Measurements from ENCODE around the gene HNRNPUL2.
"Not testable (repeated sequence)": the region's sequence is repeated elsewhere in the genome, so short reads cannot be mapped to it uniquely, and the experiment has no call there.

DNA sequence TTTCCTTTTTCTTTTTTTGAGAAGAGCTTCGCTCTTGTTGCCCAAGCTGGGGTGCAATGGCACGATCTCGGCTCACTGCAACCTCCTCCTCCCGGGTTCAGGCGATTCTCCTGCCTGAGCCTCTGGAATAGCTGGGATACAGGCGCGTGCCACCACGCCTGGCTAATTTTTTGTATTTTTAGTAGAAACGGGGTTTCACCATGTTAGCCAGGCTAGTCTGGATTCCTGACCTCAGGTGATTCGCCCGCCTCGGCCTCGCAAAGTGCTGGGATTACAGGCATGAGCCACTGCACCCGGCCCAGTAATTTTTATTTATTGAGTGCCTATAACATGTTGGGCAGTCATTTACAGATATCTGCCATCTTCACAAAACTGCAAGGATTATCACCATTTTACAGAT lies 2.8 kb upstream of the HNRNPUL2 start:
- TF ChIP-seq CHD2 (IDR thresholded peaks at IDR 0.05; ENCODE audit: low read length, partially characterized antibody); POLR2AphosphoS5 (IDR thresholded peaks at IDR 0.05; ENCODE audit: low read depth, low read length): not testable (repeated sequence)

All from SK-N-SH (cell line).